NCI-H1105 treated with DMSO at 0.1 percent for 48 hours (cell line): ENCODE data around the gene SPN.
"Not testable (repeated sequence)": the region's sequence is repeated elsewhere in the genome, so short reads cannot be mapped to it uniquely, and the experiment has no call there.

Experiments used
- DNase-seq: peaks from one replicate; lab custom pipeline; 2025; lab: John Stamatoyannopoulos, UW

SPN gene

DNA sequence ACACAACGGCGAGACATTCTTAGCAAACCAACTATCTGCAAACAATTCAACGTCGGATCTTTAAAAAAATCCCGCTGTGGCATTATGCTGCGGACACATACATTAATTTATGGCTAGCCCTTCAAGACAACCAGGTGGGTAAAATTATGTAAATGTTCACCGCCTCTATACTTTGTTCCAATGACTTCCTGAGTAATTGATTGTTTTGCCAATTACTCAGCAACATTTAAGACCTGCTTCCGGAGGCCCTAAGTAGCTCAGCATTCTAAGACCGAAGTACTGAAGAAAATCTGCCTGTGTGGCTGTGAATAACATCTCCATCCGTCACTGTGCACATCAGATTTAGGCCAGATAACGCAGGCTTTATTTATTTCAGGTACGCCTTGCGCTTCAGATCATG lies 39.2 kb downstream of the SPN start:
- DNase-seq: no peak

DNA sequence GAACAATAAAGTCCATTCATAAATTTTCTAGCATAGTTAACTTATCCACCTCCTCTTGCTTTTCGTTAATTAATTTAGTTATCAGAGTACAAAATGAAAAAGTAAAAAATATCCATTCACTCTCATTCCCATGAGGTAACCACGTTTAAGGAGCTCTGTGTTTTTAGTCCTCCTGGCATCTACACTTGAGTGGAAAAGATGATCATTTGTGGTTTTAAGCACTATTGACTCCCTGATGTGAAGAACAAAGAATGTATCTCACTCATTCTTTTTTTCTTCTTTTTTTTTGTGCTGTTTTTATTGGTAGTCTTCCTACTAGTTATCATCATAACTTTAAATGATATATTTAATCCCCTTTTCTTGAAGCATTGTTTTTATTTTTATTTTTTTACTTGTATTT lies 42.0 kb downstream of the SPN start:
- DNase-seq: no peak

DNA sequence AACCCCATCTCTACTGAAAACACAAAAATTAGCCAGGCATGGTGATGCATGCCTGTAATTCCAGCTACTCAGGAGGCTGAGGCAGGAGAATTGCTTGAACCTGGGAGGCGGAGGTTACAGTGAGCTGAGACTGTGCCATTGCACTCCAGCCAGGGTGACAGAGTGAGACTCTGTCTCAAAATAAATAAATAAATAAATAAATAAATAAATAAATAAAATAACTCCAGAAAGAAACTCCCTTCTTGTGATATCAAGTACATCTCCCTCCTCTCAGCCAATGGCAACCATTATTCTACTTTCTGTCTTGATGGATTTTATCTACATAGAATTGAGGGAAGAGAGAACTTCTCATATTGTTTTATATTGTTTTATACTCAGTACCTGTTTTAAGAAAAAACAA lies 44.1 kb downstream of the SPN start:
- DNase-seq: not testable (repeated sequence)

DNA sequence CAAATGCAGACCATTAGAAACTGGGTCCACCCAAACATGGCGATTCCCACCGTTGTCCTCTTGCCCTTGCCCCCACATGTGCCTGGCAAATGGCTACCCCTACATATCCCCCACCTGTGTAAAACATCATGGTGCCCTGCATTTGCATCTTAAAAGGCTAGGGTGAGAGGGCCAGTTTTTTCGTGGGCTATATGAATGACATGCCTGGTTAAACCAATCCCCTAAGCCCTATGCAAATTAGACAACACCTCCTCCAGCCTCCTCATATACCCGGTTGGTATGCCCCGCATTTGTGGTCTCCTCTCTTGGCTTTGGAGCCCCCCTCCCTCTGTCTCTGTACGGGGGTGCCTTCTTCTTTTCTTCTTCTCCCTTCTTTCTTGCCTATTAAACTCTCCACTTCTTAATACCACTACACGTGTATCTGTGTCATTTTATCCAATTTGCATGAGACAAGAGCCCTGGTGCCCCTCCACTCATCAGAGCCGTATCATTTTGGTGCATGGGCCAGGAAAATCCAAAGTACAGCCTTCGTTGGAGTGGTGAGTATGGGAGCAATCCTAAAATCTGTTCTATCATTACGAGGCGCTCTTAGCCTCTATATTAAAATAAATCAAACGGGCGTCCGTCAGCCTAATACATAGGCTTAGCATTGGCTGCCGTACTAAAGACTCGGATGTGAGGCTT lies 46.0 kb downstream of the SPN start:
- no peak for DNase-seq

DNA sequence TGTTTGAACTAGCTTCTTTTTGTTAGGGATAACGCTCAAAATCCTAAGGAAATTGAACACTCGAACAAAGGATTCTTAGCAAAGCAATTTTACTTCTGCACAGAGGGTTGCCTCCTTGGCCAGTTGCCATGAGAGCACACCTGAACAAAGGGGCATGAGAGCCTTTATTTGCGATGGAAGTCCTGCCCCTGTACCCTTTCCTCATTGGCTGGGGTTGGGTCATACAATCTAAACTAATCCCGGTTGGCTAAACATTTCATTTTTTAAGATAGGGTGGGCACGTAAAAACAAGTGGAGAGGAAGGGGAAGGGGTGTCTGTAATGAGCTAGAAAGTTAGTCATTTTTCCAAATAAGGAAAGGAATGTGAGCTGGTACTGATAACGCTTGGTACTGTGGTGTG lies 46.6 kb downstream of the SPN start:
- DNase-seq: not testable (repeated sequence)

DNA sequence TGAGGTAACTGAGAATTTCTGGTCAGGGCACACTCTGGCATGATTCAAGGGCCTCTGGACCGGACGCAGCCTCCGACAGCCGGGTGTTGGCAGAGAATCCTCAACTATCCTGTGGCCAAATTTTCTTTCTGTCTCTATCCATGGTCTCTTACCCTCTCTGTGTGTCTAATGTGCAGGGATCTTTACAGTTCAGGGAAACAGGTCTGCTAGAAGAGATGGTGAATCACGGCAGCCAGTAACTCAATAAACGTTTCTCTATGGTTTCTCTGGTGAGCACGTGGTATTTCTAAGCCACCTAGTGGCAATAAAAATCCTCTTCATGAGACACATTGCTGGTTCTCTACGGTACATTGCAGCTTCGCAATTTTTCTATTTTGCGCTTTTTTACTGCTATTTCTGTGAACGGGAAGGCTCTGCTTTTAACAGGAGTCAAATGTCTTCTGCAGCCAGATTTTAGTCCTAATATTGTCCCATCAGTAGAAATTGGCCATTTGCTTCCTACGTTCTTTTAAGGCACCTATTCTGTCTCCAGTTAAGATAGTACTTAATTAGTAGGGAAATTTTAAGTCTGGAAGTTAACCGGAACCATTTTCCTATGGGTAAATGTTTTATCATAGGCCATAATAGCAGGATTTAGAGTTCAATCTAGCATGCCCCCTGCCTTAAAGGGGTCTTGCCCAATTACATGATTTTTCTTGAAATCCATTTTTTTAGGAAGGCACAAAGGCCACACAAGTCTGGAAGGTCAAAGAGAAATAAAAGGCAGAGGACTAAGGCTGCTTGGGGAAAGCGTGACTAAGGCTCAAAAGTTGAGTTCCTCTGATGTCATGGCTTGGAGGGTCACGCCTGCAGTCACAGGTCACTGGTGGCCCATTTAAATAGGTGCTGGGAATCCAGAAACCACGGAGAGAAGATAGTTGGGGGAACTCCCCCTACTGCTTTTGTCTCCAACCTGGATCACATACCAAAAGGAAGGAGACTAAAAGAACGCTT lies 47.5 kb downstream of the SPN start:
- peak; percentile 16 for DNase-seq

DNA sequence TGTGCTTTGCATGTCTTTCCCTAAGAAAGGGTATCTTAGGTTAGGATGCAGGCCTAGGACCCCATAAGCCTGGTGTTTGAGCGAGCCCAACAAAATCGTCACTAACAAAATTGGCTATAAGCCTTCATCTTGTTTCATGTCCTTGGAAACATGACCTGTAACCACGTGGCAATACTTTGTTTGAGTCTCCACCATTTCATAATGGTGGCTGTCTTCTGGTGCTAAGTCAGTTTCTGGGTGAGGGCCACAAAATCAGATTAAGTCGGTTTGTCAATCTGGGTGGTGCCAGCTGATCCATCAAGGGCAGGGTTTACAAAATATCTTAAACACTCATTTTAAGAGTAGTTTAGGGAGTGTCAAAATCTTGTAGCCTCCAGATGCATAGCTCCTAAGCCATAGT lies 49.8 kb downstream of the SPN start:
- no peak for DNase-seq

DNA sequence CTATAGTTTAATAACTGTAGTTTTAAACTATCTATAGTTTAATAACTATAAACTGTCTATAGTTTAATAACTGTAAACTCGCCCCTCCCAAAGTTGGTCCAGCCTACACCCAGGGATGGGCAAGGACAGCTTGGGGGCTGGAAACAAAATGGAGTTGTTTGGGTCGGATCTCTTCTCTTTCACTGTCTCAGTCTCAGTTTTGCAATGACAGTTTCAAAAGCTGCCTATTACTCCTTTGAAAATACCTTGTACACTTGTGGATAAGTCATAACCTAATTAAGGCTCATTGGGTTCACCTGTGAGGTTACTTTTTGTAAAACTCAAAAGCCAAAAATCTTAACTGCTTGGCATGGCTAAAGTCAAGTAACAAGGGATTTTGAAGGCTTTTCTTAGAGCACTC lies 51.3 kb downstream of the SPN start:
- no peak for DNase-seq

DNA sequence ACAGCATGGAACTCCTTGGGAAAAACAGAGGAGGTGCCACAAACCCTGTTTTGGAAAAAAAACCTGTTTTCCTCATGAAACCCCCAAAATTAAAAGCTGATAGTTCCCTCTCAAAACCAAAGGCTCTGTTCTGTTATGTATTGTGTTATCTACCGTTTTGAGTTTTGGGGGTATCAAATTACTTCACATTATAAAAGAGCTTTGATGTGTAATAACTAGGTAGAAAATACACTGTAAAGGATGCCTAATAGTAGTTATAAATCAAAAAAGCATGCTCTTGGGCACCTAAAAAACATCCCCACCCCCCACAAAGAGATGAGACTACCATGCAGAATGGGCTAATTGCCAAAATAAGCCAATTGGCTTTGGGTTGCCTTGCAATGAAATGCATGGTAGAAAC lies 51.9 kb downstream of the SPN start:
- peak; percentile 14 for DNase-seq

DNA sequence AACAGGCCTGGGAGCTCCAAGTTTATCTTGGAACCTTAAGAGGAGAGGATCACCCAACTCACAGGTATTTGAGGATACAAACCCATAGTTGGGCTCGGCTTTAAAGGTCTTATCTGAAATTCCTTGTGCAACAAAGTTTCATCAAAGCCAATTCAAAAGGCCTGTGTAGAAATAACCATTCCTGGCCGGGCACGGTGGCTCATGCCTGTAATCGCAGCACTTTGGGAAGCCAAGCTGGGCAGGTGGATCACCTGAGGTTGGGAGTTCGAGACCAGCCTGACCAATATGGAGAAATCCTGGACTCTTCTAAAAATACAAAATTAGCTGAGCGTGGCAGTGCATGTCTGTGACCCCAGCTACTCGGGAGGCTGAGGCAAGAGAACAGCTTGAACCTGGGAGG lies 54.1 kb downstream of the SPN start:
- no peak for DNase-seq

DNA sequence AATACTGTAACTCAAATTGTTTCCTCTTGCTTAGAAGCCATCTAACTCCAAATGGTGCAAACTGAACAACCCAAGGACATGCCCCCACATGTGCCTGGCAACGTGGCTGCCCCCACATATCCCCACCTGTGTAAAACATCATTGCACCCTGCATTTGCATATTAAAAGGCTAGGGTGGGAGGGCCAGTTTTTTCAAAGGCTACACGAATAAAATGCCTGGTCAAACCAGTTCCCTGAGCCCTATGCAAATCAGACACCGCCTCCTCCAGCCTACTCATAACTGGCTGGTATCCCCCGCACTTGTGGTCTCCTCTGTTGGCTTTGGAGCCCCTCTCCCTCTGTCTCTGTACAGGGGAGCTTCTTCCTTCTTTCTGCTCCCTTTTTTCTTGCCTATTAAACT lies 56.0 kb downstream of the SPN start:
- DNase-seq: no peak
